MCF 10A (cell line): ENCODE data around the gene SLC22A17. TPM values are rescaled to one million over a fixed set of nuclear protein-coding genes. Genes with fewer than 3 reads are reported as not detected.

ENCODE experiments used
- BruUV-seq: library from RNA; stranded (reverse); fragments of 400-500 nt; replicated peaks from 2 replicates; lab custom pipeline; 2021; lab: Mats Ljungman, UMichigan
- CTCF ChIA-PET: fragments of 300-600 bp; sonication (Branson Sonifier 250); formaldehyde crosslinking; extraction: SDS; loops from one replicate; lab custom pipeline; 2021; ENCODE audit warnings: antibody characterized with exemption, inconsistent platforms; lab: Yijun Ruan, JAX
- POLR2A ChIA-PET: fragments of 300-600, 350-650 bp; sonication (Branson Sonifier 250); formaldehyde crosslinking; extraction: SDS; loops from one replicate; lab custom pipeline; 2020; ENCODE audit warnings: antibody characterized with exemption, inconsistent platforms; lab: Yijun Ruan, JAX
- DNase-seq: peaks from one replicate; pipeline ENCODE4 v3.0.0-alpha.2; 2018; ENCODE audit not compliant: unreplicated experiment
- H3K27ac Mint-ChIP-seq: one replicate; pipeline ENCODE4 v1.8.0; 2022; ENCODE audit warnings: mild to moderate bottlenecking, low read depth, mixed read lengths; ENCODE audit not compliant: unreplicated experiment
- H3K27me3 Mint-ChIP-seq: one replicate; pipeline ENCODE4 v1.8.0; 2022; ENCODE audit warnings: mixed read lengths; ENCODE audit not compliant: insufficient read depth, unreplicated experiment
- H3K36me3 Mint-ChIP-seq: one replicate; pipeline ENCODE4 v1.8.0; 2022; ENCODE audit warnings: mild to moderate bottlenecking, moderate library complexity, mixed read lengths; ENCODE audit not compliant: insufficient read depth, unreplicated experiment
- H3K4me1 Mint-ChIP-seq: one replicate; pipeline ENCODE4 v1.8.0; 2022; ENCODE audit warnings: mixed read lengths; ENCODE audit not compliant: insufficient read depth, unreplicated experiment
- H3K4me3 Mint-ChIP-seq: one replicate; pipeline ENCODE4 v1.8.0; 2022; ENCODE audit warnings: mild to moderate bottlenecking, moderate library complexity, mixed read lengths; ENCODE audit not compliant: unreplicated experiment
- H3K9me3 Mint-ChIP-seq: one replicate; pipeline ENCODE4 v1.8.0; 2022; ENCODE audit warnings: mixed read lengths; ENCODE audit not compliant: unreplicated experiment
- intact Hi-C: fragments of 100-400 bp; cut with micrococcal nuclease; formaldehyde crosslinking; loops from 2 replicates; pipeline ENCODE4 v1.14.1; 2022
- total RNA-seq: library from RNA; stranded (reverse); gene quantifications from 2 replicates; pipeline ENCODE4 v1.2.3, GENCODE V29; 2022
- TF ChIP-seq, protein P1 (sequence below): fragments of 200-600 bp; IDR thresholded peaks from one replicate; pipeline ENCODE4 v1.8.0; 2022; ENCODE audit warnings: antibody characterized with exemption, mild to moderate bottlenecking; ENCODE audit not compliant: unreplicated experiment

SLC22A17 gene
- total RNA-seq, 1 experiment from 2014 or later, result not detected

DNA sequence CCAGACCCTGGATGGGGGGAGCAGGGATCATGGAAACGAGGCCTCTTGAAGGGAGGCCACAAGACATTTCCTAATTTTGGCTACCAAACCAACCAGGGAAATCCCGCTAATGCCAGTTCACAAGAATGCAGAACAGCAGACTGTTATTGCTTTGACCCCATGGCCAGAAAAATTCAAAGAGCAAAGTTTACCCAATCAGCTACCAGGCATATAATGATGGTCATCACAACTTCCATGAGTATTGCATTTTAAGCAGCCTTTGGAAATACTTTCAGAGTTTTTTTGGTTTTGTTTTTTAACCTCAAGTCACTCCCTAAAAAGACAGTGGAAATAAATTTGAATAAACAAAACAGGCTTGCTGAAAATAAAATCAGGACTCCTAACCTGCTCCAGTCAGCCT lies 19.8 kb upstream of the SLC22A17 start, which contains the start of gene IL25:
Gene IL25, plus strand, starts transcription at position 301 of the 400 bp plus-strand sequence.
- no peak within 1 kb of the TSS for H3K4me3 Mint-ChIP-seq
- intact Hi-C loops, result no loop called here
- H3K36me3 Mint-ChIP-seq, result no peaks in the 10 kb centered on the region
- CTCF ChIA-PET, result interaction anchor here (0.6 to 1.0 kb wide), 4 partner anchors 13 to 445 kb away, joined by 3 to 5 read pairs (median 4); no protein-coding TSS in a partner anchor
- no peak within 1 kb of the TSS for H3K27ac Mint-ChIP-seq
- TF ChIP-seq, protein P1, sequence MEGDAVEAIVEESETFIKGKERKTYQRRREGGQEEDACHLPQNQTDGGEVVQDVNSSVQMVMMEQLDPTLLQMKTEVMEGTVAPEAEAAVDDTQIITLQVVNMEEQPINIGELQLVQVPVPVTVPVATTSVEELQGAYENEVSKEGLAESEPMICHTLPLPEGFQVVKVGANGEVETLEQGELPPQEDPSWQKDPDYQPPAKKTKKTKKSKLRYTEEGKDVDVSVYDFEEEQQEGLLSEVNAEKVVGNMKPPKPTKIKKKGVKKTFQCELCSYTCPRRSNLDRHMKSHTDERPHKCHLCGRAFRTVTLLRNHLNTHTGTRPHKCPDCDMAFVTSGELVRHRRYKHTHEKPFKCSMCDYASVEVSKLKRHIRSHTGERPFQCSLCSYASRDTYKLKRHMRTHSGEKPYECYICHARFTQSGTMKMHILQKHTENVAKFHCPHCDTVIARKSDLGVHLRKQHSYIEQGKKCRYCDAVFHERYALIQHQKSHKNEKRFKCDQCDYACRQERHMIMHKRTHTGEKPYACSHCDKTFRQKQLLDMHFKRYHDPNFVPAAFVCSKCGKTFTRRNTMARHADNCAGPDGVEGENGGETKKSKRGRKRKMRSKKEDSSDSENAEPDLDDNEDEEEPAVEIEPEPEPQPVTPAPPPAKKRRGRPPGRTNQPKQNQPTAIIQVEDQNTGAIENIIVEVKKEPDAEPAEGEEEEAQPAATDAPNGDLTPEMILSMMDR, result no peak
- H3K4me1 Mint-ChIP-seq, result no peaks in the 10 kb centered on the region
- no peak for DNase-seq
- H3K9me3 Mint-ChIP-seq, result no peaks in the 10 kb centered on the region
- peaks cover 33% of the 10 kb centered on the region for H3K27me3 Mint-ChIP-seq
- no TSS peak for BruUV-seq
- POLR2A ChIA-PET, result interaction anchor here (0.6 kb wide), 1 partner anchor 145 kb away, joined by 3 read pairs; no protein-coding TSS in a partner anchor

DNA sequence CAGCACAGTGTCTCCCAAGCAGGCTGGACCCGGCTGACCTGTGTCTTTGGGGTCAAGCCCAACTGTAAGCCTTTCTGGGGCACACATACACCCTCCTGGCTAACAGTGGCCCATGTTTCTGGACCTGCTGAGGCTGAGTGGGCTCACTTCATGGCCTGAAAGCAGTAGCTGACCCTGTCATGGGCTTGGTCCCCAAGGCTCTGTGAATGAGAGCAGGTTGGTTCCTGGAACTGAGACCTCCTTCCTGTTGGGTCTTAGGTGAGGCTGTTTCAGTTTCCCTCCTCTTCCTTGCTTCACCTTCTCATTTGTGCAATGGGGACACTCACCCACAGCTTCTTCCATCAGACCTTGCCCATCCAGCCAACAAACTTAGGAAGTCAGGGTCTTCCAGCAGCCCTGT lies 19.2 kb upstream of the SLC22A17 start:
- Mint-ChIP-seq H3K9me3 (no peaks in the 10 kb centered on the region), H3K36me3 (no peaks in the 10 kb centered on the region), H3K27ac (no peak overlapping the region), H3K27me3 (peaks cover 33% of the 10 kb centered on the region), H3K4me3 (no peak overlapping the region), H3K4me1 (no peaks in the 10 kb centered on the region)
- intact Hi-C loops, result no loop called here
- ChIA-PET POLR2A (no interaction called here), CTCF (interaction anchor here (0.8 to 1.0 kb wide), 2 partner anchors 13 to 445 kb away, joined by 3 read pairs; no protein-coding TSS in a partner anchor)
- no TSS peak for BruUV-seq
- TF ChIP-seq, protein P1, result no peak
- no peak for DNase-seq

DNA sequence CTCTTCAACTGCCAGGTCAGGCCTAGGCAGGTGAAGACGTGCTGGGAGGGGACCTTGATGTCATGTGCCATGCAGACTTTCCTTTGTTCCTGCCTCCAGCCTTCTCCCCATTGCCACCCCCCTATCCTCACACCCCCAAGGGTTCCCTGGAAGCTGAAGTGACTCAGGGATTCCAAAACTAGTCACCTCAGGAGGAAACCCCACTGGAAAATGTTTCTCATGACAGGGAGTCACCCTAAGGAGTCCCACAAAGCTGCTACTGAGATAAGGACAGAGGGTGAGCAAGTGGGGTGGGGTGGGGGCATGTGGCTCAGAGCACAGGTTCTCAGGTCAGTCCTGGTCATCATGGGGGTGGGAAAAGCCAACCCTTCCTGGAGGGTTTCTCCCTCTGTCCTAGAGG lies 17.5 kb upstream of the SLC22A17 start:
- TF ChIP-seq, protein P1, result no peak
- peaks cover 40% of the 10 kb centered on the region for H3K27me3 Mint-ChIP-seq
- no peak overlapping the region for H3K4me3 Mint-ChIP-seq
- intact Hi-C loops, result no loop called here
- H3K9me3 Mint-ChIP-seq, result no peaks in the 10 kb centered on the region
- ChIA-PET CTCF (interaction anchor here (3.7 kb wide), 1 partner anchor 10 kb away, joined by 27 read pairs; no protein-coding TSS in a partner anchor), POLR2A (no interaction called here)
- no peak for DNase-seq
- H3K4me1 Mint-ChIP-seq, result no peaks in the 10 kb centered on the region
- no TSS peak for BruUV-seq
- H3K36me3 Mint-ChIP-seq, result no peaks in the 10 kb centered on the region
- H3K27ac Mint-ChIP-seq, result no peak overlapping the region

DNA sequence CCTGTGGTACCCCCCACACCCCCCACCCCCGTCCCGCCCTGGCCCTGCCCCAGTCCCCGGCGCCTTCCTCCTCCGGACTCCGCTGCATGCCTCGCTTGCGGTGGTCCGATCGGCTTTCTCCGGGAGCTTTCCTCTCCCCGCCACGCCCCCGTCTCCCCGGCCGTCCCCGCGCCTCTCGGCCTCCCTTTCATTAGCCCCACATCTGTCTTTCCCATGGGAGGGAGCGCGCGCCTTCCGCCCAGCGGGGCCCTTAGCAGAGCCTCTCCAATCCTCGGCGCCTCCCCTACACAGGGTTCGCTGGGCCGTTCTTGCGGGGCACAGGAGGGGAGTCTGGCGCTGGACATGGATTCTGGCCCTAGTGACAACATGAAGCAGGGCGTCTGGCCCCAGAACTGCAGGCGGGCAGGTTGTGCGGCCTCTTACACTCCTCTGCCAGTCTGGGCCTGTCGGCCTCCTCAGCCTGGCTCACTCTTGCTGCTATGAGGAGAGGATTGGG lies 13.8 kb upstream of the SLC22A17 start:
- Mint-ChIP-seq H3K4me1 (no peaks in the 10 kb centered on the region), H3K27me3 (peaks cover 43% of the 10 kb centered on the region), H3K9me3 (no peaks in the 10 kb centered on the region), H3K27ac (no peak overlapping the region), H3K36me3 (no peaks in the 10 kb centered on the region), H3K4me3 (no peak overlapping the region)
- DNase-seq, result no peak
- POLR2A ChIA-PET, result no interaction called here
- CTCF ChIA-PET, result interaction anchor here (0.9 kb wide), 1 partner anchor 13 kb away, joined by 4 read pairs; no protein-coding TSS in a partner anchor
- no TSS peak for BruUV-seq
- TF ChIP-seq, protein P1, result no peak
- intact Hi-C loops, result no loop called here
